H1 (cell line): Measurements from ENCODE around the gene CEP70. TPM values are rescaled to one million over a fixed set of nuclear protein-coding genes. Genes with fewer than 3 reads are reported as not detected.

ENCODE experiments used
- CTCF ChIA-PET: fragments of 300-600 bp; sonication (Branson Sonifier 250); formaldehyde crosslinking; loops from one replicate; lab custom pipeline; 2021; ENCODE audit not compliant: partially characterized antibody; lab: Charles Lee
- POLR2A ChIA-PET: fragments of 300-600 bp; sonication (Branson Sonifier 250); formaldehyde crosslinking; loops from one replicate; lab custom pipeline; 2021; ENCODE audit warnings: inconsistent platforms; ENCODE audit not compliant: partially characterized antibody; lab: Charles Lee
- DNase-seq, 2 experiments: peaks; one replicate each; pipeline versions ENCODE4 v3.0.0 to v3.0.0-alpha.2; 2010 to 2022; ENCODE audit warnings: low spot score in 2 of 2, low read depth in 1 of 2, mixed read lengths in 1 of 2
- FAIRE-seq: peaks from 2 replicates; lab custom pipeline; 2011; peaks lifted over from hg19 to GRCh38; lab: Jason Lieb, UNC
- H2AFZ ChIP-seq: 2 replicates; pipeline ENCODE4 v1.8.1; 2012; ENCODE audit warnings: low read length, inconsistent platforms
- H2AK5ac ChIP-seq: 2 replicates; pipeline ENCODE4 v1.6.1; 2013; ENCODE audit warnings: low read depth, low read length
- H2BK120ac ChIP-seq: replicated peaks from 2 replicates; pipeline ENCODE3; 2013; ENCODE audit warnings: low read depth, low read length, inconsistent platforms
- H2BK12ac ChIP-seq: 2 replicates; pipeline ENCODE4 v1.6.1; 2013; ENCODE audit warnings: low read depth, low read length
- H2BK15ac ChIP-seq: 2 replicates; pipeline ENCODE4 v1.6.1; 2013; ENCODE audit warnings: low read length
- H2BK20ac ChIP-seq: 2 replicates; pipeline ENCODE4 v1.6.1; 2013; ENCODE audit warnings: low read length
- H2BK5ac ChIP-seq: 2 replicates; pipeline ENCODE4 v1.6.1; 2013; ENCODE audit warnings: low read depth, low read length
- H3K14ac ChIP-seq: 2 replicates; pipeline ENCODE4 v1.6.1; 2013; ENCODE audit warnings: inconsistent platforms; ENCODE audit not compliant: insufficient read length
- H3K18ac ChIP-seq: 2 replicates; pipeline ENCODE4 v1.6.1; 2013; ENCODE audit warnings: low read length; ENCODE audit errors: extremely low read depth
- H3K23ac ChIP-seq: 2 replicates; pipeline ENCODE4 v1.6.1; 2013; ENCODE audit warnings: inconsistent platforms; ENCODE audit not compliant: insufficient read length
- H3K23me2 ChIP-seq: 2 replicates; pipeline ENCODE4 v1.6.1; 2013; ENCODE audit warnings: low read depth, low read length
- H3K27ac ChIP-seq: 2 replicates; pipeline ENCODE4 v1.6.1; 2011; ENCODE audit warnings: low read depth, low read length, inconsistent platforms
- H3K27me3 ChIP-seq, 4 experiments: replicated peaks in 1 of 4; 1 replicate in 1 of 4; 2 replicates in 3 of 4; pipeline versions ENCODE4 v1.6.1 to v1.8.1; 2011 to 2013; ENCODE audit warnings: low read length in 3 of 4, mild to moderate bottlenecking in 3 of 4, inconsistent platforms in 2 of 4, mixed read lengths in 2 of 4, moderate library complexity in 1 of 4; ENCODE audit not compliant: control insufficient read depth in 3 of 4, insufficient read depth in 3 of 4; ENCODE audit errors: extremely low read depth in 1 of 4
- H3K36me3 ChIP-seq, 4 experiments: 2 replicates each; pipeline versions ENCODE4 v1.6.1 to v1.8.1; 2011 to 2013; ENCODE audit warnings: mild to moderate bottlenecking in 4 of 4, low read length in 3 of 4, moderate library complexity in 2 of 4, control low read depth in 1 of 4, inconsistent platforms in 1 of 4; ENCODE audit not compliant: insufficient read depth in 4 of 4, control insufficient read depth in 2 of 4
- H3K4ac ChIP-seq: replicated peaks from 2 replicates; pipeline ENCODE3; 2013; ENCODE audit warnings: low read length, low read depth, mixed read lengths, inconsistent platforms; ENCODE audit not compliant: insufficient read length
- H3K4me1 ChIP-seq, 4 experiments: replicated peaks in 1 of 4; 1 replicate in 1 of 4; 2 replicates in 3 of 4; pipeline versions ENCODE4 v1.6.1 to v1.8.1; 2011 to 2013; ENCODE audit warnings: low read length in 3 of 4, inconsistent platforms in 2 of 4, mixed read lengths in 1 of 4; ENCODE audit not compliant: insufficient read depth in 4 of 4, control insufficient read depth in 3 of 4
- H3K4me2 ChIP-seq, 2 experiments: 2 replicates each; pipeline versions ENCODE4 v1.6.1 to v1.8.1; 2011 to 2013; ENCODE audit warnings: low read depth in 2 of 2, low read length in 2 of 2, control low read depth in 1 of 2, inconsistent platforms in 1 of 2, mild to moderate bottlenecking in 1 of 2; ENCODE audit not compliant: insufficient read depth in 1 of 2
- H3K4me3 ChIP-seq, 4 experiments: fragments of 200-600, 300-600 bp in 1 of 4; sonication (generic), shearing (Covaris generic), sonication (Bioruptor Twin) in 1 of 4; 2 replicates each; pipeline versions ENCODE4 v1.5.1 to v1.8.1; 2011 to 2016; ENCODE audit warnings: low read length in 4 of 4, low read depth in 3 of 4, control low read depth in 2 of 4, inconsistent platforms in 2 of 4, mild to moderate bottlenecking in 2 of 4, mixed read lengths in 1 of 4, moderate library complexity in 1 of 4; ENCODE audit not compliant: insufficient read depth in 2 of 4; ENCODE audit errors: extremely low read depth in 1 of 4
- H3K56ac ChIP-seq: replicated peaks from 2 replicates; pipeline ENCODE3; 2013; ENCODE audit warnings: low read depth, mild to moderate bottlenecking, mixed read lengths, low read length, inconsistent platforms; ENCODE audit not compliant: insufficient read length
- H3K79me1 ChIP-seq: 2 replicates; pipeline ENCODE4 v1.6.1; 2013; ENCODE audit warnings: low read depth, low read length, control low read depth
- H3K79me2 ChIP-seq, 2 experiments: 2 replicates each; pipeline versions ENCODE4 v1.6.1 to v1.8.1; 2012 to 2013; ENCODE audit warnings: low read length in 2 of 2, mild to moderate bottlenecking in 2 of 2, inconsistent platforms in 1 of 2; ENCODE audit not compliant: insufficient read depth in 2 of 2, control insufficient read depth in 1 of 2
- H3K9ac ChIP-seq, 4 experiments: replicated peaks in 1 of 4; 1 replicate in 1 of 4; 2 replicates in 3 of 4; pipeline versions ENCODE4 v1.6.1 to v1.8.1; 2011 to 2013; ENCODE audit warnings: low read depth in 3 of 4, low read length in 3 of 4, control low read depth in 2 of 4, mild to moderate bottlenecking in 2 of 4, moderate library complexity in 2 of 4, inconsistent platforms in 1 of 4; ENCODE audit errors: extremely low read depth in 1 of 4
- H3K9me3 ChIP-seq, 2 experiments: 2 replicates each; pipeline versions ENCODE4 v1.6.1 to v1.8.1; 2012 to 2013; ENCODE audit warnings: mild to moderate bottlenecking in 2 of 2, moderate library complexity in 2 of 2, control low read depth in 1 of 2, inconsistent platforms in 1 of 2, low read depth in 1 of 2, low read length in 1 of 2, mixed read lengths in 1 of 2; ENCODE audit not compliant: insufficient read depth in 2 of 2
- H4K20me1 ChIP-seq, 2 experiments: replicated peaks in 1 of 2; 2 replicates each; pipeline versions ENCODE3 to v1.8.1; 2011 to 2013; ENCODE audit warnings: inconsistent platforms in 2 of 2, low read length in 2 of 2, mild to moderate bottlenecking in 1 of 2; ENCODE audit not compliant: insufficient read depth in 2 of 2, control insufficient read depth in 1 of 2
- H4K5ac ChIP-seq: 2 replicates; pipeline ENCODE4 v1.6.1; 2013; ENCODE audit warnings: low read length, low read depth, mixed read lengths, inconsistent platforms; ENCODE audit not compliant: insufficient read length
- H4K8ac ChIP-seq: 2 replicates; pipeline ENCODE4 v1.8.0; 2013; ENCODE audit warnings: mild to moderate bottlenecking, moderate library complexity, low read length, inconsistent platforms; ENCODE audit not compliant: insufficient read depth; ENCODE audit errors: extremely low read depth
- H4K91ac ChIP-seq: replicated peaks from 2 replicates; pipeline ENCODE3; 2013; ENCODE audit warnings: low read length, mixed read lengths, inconsistent platforms; ENCODE audit not compliant: insufficient read length
- BACH1 ChIP-seq: IDR thresholded peaks from 2 replicates; pipeline ENCODE4 v1.6.1; 2012; ENCODE audit warnings: low read length, improper control_type of control experiment
- CBX8 ChIP-seq: fragments of 300-800, 300-1000 bp; sonication (generic); IDR thresholded peaks from 2 replicates; pipeline ENCODE4 v1.7.1; 2016; ENCODE audit warnings: low read depth, low read length, borderline replicate concordance
- CHD2 ChIP-seq: IDR thresholded peaks from 2 replicates; pipeline ENCODE4 v1.6.1; 2012; ENCODE audit warnings: low read length, improper control_type of control experiment
- EZH2 ChIP-seq: fragments of 200-600 bp; sonication (generic); IDR thresholded peaks from 2 replicates; pipeline ENCODE4 v1.7.1; 2012; ENCODE audit warnings: low read depth, mild to moderate bottlenecking, moderate library complexity, low read length, inconsistent platforms; ENCODE audit not compliant: severe bottlenecking
- FOSL1 ChIP-seq: IDR thresholded peaks from 2 replicates; pipeline ENCODE4 v1.6.1; 2011; ENCODE audit warnings: mild to moderate bottlenecking, low read depth, low read length, moderate library complexity; ENCODE audit not compliant: insufficient read depth
- GABPA ChIP-seq: IDR thresholded peaks from 2 replicates; pipeline ENCODE4 v1.6.1; 2011; ENCODE audit warnings: mild to moderate bottlenecking, low read length, moderate library complexity, borderline replicate concordance; ENCODE audit not compliant: insufficient read depth
- GTF2F1 ChIP-seq: IDR thresholded peaks from 2 replicates; pipeline ENCODE4 v1.6.1; 2012; ENCODE audit warnings: low read depth, low read length, improper control_type of control experiment, borderline replicate concordance
- HDAC6 ChIP-seq: IDR thresholded peaks from one replicate; pipeline ENCODE4 v1.7.1; 2012; ENCODE audit warnings: low read depth, mild to moderate bottlenecking, inconsistent platforms, low read length, moderate library complexity
- KDM5A ChIP-seq: fragments of 200-600 bp; IDR thresholded peaks from 2 replicates; pipeline ENCODE4 v1.7.1; 2012; ENCODE audit warnings: mild to moderate bottlenecking, low read length, inconsistent platforms, mixed read lengths
- RXRA ChIP-seq: IDR thresholded peaks from 2 replicates; pipeline ENCODE4 v1.6.1; 2011; ENCODE audit warnings: low read depth, mild to moderate bottlenecking, low read length, moderate library complexity; ENCODE audit not compliant: insufficient read depth
- SP4 ChIP-seq: IDR thresholded peaks from 2 replicates; pipeline ENCODE4 v1.6.1; 2012; ENCODE audit warnings: low read length, inconsistent platforms
- SRF ChIP-seq: IDR thresholded peaks from 2 replicates; pipeline ENCODE4 v1.6.1; 2011; ENCODE audit warnings: mild to moderate bottlenecking, low read depth, low read length, moderate library complexity
- USF2 ChIP-seq: IDR thresholded peaks from 2 replicates; pipeline ENCODE4 v1.6.1; 2011; ENCODE audit warnings: low read length, improper control_type of control experiment
- WGBS, 2 experiments: shearing (Covaris generic) in 1 of 2; methylation state at CpG; one replicate each; pipeline versions ENCODE4 v1.1.6 to v1.1.7; 2013 to 2015; ENCODE audit warnings: low lambda C conversion rate in 2 of 2, mixed read lengths in 2 of 2, inconsistent platforms in 1 of 2, low coverage in 1 of 2, missing lambda C conversion rate in 1 of 2; ENCODE audit not compliant: insufficient replicate concordance in 2 of 2, insufficient coverage in 1 of 2, insufficient read length in 1 of 2; ENCODE audit errors: extremely low coverage in 1 of 2, missing lambda C conversion rate in 1 of 2; 5-methylcytosine and 5-hydroxymethylcytosine counted together
- polyA plus RNA-seq, 7 experiments: library from polyadenylated mRNA; depleted of rRNA in 3 of 7; stranded (reverse) in 5 of 7; unstranded in 2 of 7; fragments of >200 nt in 5 of 7; fragments of 200-250 nt in 2 of 7; gene quantifications; 1 replicate in 5 of 7; 2 replicates in 1 of 7; 4 replicates in 1 of 7; pipeline versions ENCODE4 v1.2.1 to v1.2.3, GENCODE V29; 2011 to 2013; ENCODE audit warnings: missing spikeins in 2 of 7, mixed read lengths in 2 of 7
- total RNA-seq: library from RNA; stranded (reverse); fragmentation: NEBNext Ultra II Directional; extraction: Animal tissue kit (Norgen Biotek cat#: 25700); gene quantifications from 2 replicates; pipeline ENCODE4 v1.2.1, GENCODE V29; 2021

Gene CEP70
- total and polyA plus RNA-seq, 2 of the 8 experiments (the other 6 are each of a cell fraction or from before 2014, with no cell fraction given): 3.9 to 26.2 TPM

- H4K91ac ChIP-seq: no peak overlapping the region
- H3K56ac ChIP-seq: no peak overlapping the region
- H3K23ac ChIP-seq: no peak overlapping the region
- no peak overlapping the region for H2AK5ac ChIP-seq
- no peaks in the 10 kb centered on the region for H3K27me3 ChIP-seq
- no peak overlapping the region; the same call in 1 of the 2 replicates for H2BK5ac ChIP-seq
- H3K14ac ChIP-seq: no peak overlapping the region
- no peak overlapping the region for H3K4me2 ChIP-seq
- H3K79me2 ChIP-seq: no peaks in the 10 kb centered on the region
- no peak for DNase-seq
- FAIRE-seq: peak; percentile 97
- H3K9me3 ChIP-seq: peaks cover 0 to 4% of the 10 kb centered on the region in 2 experiments; a peak in 1 of 4 replicates
- no peak overlapping the region for H4K8ac ChIP-seq
- H3K18ac ChIP-seq: no peak overlapping the region
- no peaks in the 10 kb centered on the region for H4K20me1 ChIP-seq
- no peak overlapping the region for H3K9ac ChIP-seq
- no peak overlapping the region for H2BK15ac ChIP-seq
- no peak overlapping the region for H2BK12ac ChIP-seq
- H3K23me2 ChIP-seq: no peaks in the 10 kb centered on the region
- no peaks in the 10 kb centered on the region; a peak in 1 of 8 replicates for H3K36me3 ChIP-seq
- peak overlapping the region; percentile 86 for H2AFZ ChIP-seq
- no peak overlapping the region for H3K4me3 ChIP-seq
- WGBS, 2 experiments: 23% methylated on average over 4 of the region's 4 CpGs; no CpG with 5 or more reads in 1 of the 2 experiments
- ChIA-PET POLR2A (interaction anchor here (0.6 kb wide), 1 partner anchor 113 kb away, joined by 3 read pairs; no protein-coding TSS in a partner anchor), CTCF (interaction anchor here (0.7 to 4.3 kb wide), 32 partner anchors 11 to 914 kb away, joined by 3 to 33 read pairs (median 4); partner anchors contain the start of genes CEP70 and ESYT3)
- no peak overlapping the region for H3K27ac ChIP-seq
- no peak overlapping the region for H2BK20ac ChIP-seq
- H4K5ac ChIP-seq: no peak overlapping the region
- no peak overlapping the region for H3K4ac ChIP-seq
- no peaks in the 10 kb centered on the region for H3K79me1 ChIP-seq
- H3K4me1 ChIP-seq: peaks cover 0 to 2% (median 0%) of the 10 kb centered on the region in 4 experiments; a peak in 1 of 7 replicates
- H2BK120ac ChIP-seq: no peak overlapping the region
- TF ChIP-seq EZH2: no peak
- 0 out of 2 replicates have a peak, but pooled peaks have one; percentile 15 for TF ChIP-seq SRF
- no peak for TF ChIP-seq HDAC6
- TF ChIP-seq KDM5A: no peak
- TF ChIP-seq SP4: no peak
- no peak for TF ChIP-seq CBX8
- no peak for TF ChIP-seq GTF2F1
- TF ChIP-seq CHD2: no peak
- no peak for TF ChIP-seq FOSL1
- no peak for TF ChIP-seq USF2
- no peak for TF ChIP-seq RXRA
- TF ChIP-seq GABPA: no peak
- no peak for TF ChIP-seq BACH1
These were observed 114.6 kb downstream of the CEP70 start for GRCh38 chr3:138479438-138479863.
